ENCODE measurements around the gene VANGL2. TPM values are rescaled to one million over a fixed set of nuclear protein-coding genes. Genes with fewer than 3 reads are reported as not detected.

VANGL2 gene
- total RNA-seq, 2 donors from 2014 or later, result 3.6 to 7.8 TPM

GRCh38 chr1:160407839-160408801 lies 7.8 kb downstream of the VANGL2 start:
- Histone ChIP-seq H3K27me3 (no peaks in the 10 kb centered on the region), H3K9me3 (no peaks in the 10 kb centered on the region), H3K4me3 (no peak overlapping the region), H3K4me1 (no peaks in the 10 kb centered on the region), H3K36me3 (replicated peaks in 1 of 2; ENCODE audit: insufficient read depth in 1 of 2, low read depth in 2 of 2) (no peaks in the 10 kb centered on the region), H3K27ac (no peak overlapping the region)
- 74 to 96% methylated on average over 6 to 12 of the region's 12 CpGs for WGBS, 2 donors
- intact Hi-C loops (cut with DNase I), result no loop called here
- TF ChIP-seq CTCF (IDR thresholded peaks at IDR 0.05), result no peak
- DNase-seq (peak in 1 of 4 donors; percentile 31), ATAC-seq (no peak)

GRCh38 chr1:160408864-160409263 lies 8.5 kb downstream of the VANGL2 start:
- ATAC-seq (no peak), DNase-seq (no peak)
- H3K4me1 ChIP-seq, result no peaks in the 10 kb centered on the region
- no peak for TF ChIP-seq POLR2A (IDR thresholded peaks at IDR 0.05)
- no peak for TF ChIP-seq CTCF (IDR thresholded peaks at IDR 0.05)
- no peak overlapping the region for H3K27ac ChIP-seq
- intact Hi-C loops (cut with DNase I), result no loop called here
- H3K27me3 ChIP-seq, result no peaks in the 10 kb centered on the region
- no peaks in the 10 kb centered on the region for H3K36me3 ChIP-seq (replicated peaks in 1 of 2; ENCODE audit: insufficient read depth in 1 of 2, low read depth in 2 of 2)
- no peak overlapping the region for H3K4me3 ChIP-seq
- H3K9me3 ChIP-seq, result no peaks in the 10 kb centered on the region
- WGBS, 2 donors, result 78 to 83% methylated on average over 4 of the region's 4 CpGs

GRCh38 chr1:160409486-160409885 lies 9.1 kb downstream of the VANGL2 start:
- TF ChIP-seq POLR2A (IDR thresholded peaks at IDR 0.05) (no peak), CTCF (IDR thresholded peaks at IDR 0.05) (no peak)
- WGBS, 2 donors, result 78 to 83% methylated on average over 5 of the region's 5 CpGs
- H3K36me3 ChIP-seq (replicated peaks in 1 of 2; ENCODE audit: insufficient read depth in 1 of 2, low read depth in 2 of 2), result no peaks in the 10 kb centered on the region
- no peak overlapping the region for H3K27ac ChIP-seq
- H3K27me3 ChIP-seq, result no peaks in the 10 kb centered on the region
- intact Hi-C loops (cut with DNase I), result no loop called here
- H3K4me3 ChIP-seq, result no peak overlapping the region
- no peaks in the 10 kb centered on the region for H3K9me3 ChIP-seq
- ATAC-seq (no peak), DNase-seq (no peak)
- H3K4me1 ChIP-seq, result no peaks in the 10 kb centered on the region

GRCh38 chr1:160410406-160411005 lies 10.1 kb downstream of the VANGL2 start:
- WGBS, 2 donors, result 82 to 83% methylated on average over 17 to 19 of the region's 19 CpGs
- H3K36me3 ChIP-seq (replicated peaks in 1 of 2; ENCODE audit: insufficient read depth in 1 of 2, low read depth in 2 of 2), result no peaks in the 10 kb centered on the region
- H3K27ac ChIP-seq, result no peak overlapping the region
- ATAC-seq (no peak), DNase-seq (no peak)
- H3K27me3 ChIP-seq, result no peaks in the 10 kb centered on the region
- no peak for TF ChIP-seq POLR2A (IDR thresholded peaks at IDR 0.05)
- TF ChIP-seq CTCF (IDR thresholded peaks at IDR 0.05), result no peak
- intact Hi-C loops (cut with DNase I), result no loop called here
- no peaks in the 10 kb centered on the region for H3K9me3 ChIP-seq
- no peak overlapping the region for H3K4me3 ChIP-seq
- H3K4me1 ChIP-seq, result no peaks in the 10 kb centered on the region
